Measurements from ENCODE around the gene NFILZ. TPM values are rescaled to one million over a fixed set of nuclear protein-coding genes. Genes with fewer than 3 reads are reported as not detected.

The NFILZ gene
- polyA plus RNA-seq, 1 experiment, result not detected

DNA sequence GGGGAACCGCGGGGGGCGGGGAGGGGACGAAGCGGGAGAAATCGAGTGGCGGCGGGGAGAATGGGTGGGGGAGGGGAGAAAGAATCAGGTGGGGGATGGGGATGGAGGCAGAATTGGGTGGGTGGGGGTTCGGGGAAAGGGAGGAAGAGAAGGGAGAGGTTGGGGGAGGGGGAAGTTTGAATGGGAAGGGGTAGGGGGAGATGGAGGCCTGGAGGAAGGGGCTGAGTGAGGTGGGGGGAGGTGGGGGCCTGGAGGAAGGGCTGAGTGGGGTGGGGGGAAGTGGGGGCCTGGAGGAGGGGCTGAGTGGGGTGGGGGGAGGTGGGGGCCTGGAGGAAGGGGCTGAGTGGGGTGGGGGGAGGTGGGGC is 19.5 kb upstream of the NFILZ start:
- no peak overlapping the region for H3K27ac ChIP-seq (ENCODE audit: low read depth, low read length)
- peak overlapping the region; percentile 87; the same call in 1 of the 2 replicates for H3K4me3 ChIP-seq (ENCODE audit: low read depth, low read length)
- H3K9me3 ChIP-seq (ENCODE audit: control insufficient read depth, insufficient read depth, low read length), result no peaks in the 10 kb centered on the region; the same call in 1 of the 2 replicates
- TF ChIP-seq, protein P1, sequence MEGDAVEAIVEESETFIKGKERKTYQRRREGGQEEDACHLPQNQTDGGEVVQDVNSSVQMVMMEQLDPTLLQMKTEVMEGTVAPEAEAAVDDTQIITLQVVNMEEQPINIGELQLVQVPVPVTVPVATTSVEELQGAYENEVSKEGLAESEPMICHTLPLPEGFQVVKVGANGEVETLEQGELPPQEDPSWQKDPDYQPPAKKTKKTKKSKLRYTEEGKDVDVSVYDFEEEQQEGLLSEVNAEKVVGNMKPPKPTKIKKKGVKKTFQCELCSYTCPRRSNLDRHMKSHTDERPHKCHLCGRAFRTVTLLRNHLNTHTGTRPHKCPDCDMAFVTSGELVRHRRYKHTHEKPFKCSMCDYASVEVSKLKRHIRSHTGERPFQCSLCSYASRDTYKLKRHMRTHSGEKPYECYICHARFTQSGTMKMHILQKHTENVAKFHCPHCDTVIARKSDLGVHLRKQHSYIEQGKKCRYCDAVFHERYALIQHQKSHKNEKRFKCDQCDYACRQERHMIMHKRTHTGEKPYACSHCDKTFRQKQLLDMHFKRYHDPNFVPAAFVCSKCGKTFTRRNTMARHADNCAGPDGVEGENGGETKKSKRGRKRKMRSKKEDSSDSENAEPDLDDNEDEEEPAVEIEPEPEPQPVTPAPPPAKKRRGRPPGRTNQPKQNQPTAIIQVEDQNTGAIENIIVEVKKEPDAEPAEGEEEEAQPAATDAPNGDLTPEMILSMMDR (IDR thresholded peaks at IDR 0.05; ENCODE audit: low read depth, low read length), result no peak
- CTCF ChIA-PET, result no interaction called here
- POLR2A ChIA-PET, result no interaction called here
- DNase-seq (ENCODE audit: low read depth, low spot score), result no peak
- H3K27me3 ChIP-seq (ENCODE audit: control insufficient read depth, insufficient read depth, low read length), result no peaks in the 10 kb centered on the region

DNA sequence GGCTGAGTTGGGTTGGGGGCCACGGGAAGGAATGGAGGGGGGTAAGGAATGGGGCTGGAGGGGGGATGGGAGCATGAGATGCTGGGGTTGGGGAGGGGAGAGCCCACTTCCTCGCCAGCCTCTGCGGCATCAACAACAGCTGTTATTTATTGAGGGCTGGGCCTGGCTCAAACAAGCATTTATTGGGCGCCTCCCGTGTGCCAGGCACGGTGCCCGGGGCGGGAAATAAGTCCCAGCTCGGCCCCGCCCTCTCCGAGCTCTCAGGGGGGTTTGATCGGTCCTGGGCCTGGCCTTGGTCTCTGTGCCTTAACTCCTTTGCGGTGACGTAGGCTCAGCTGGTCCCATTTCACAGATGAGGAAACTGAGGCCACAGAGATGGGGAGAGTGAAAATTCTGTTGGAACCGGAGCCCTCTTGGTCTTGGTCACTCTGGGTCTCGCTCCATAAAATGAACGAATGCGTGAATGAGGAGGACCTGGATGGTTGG is 19.0 kb upstream of the NFILZ start:
- TF ChIP-seq, protein P1 (IDR thresholded peaks at IDR 0.05; ENCODE audit: low read depth, low read length), result no peak
- ChIA-PET CTCF (interaction anchor here (0.8 kb wide), 1 partner anchor 31 kb away, joined by 6 read pairs; no protein-coding TSS in a partner anchor), POLR2A (interaction anchor here (1.2 kb wide), 1 partner anchor 98 kb away, joined by 4 read pairs; the partner anchor contains the start of gene ZNF414)
- no peak for DNase-seq (ENCODE audit: low read depth, low spot score)
- H3K27me3 ChIP-seq (ENCODE audit: control insufficient read depth, insufficient read depth, low read length), result no peaks in the 10 kb centered on the region
- no peak overlapping the region for H3K27ac ChIP-seq (ENCODE audit: low read depth, low read length)
- no peaks in the 10 kb centered on the region; the same call in 1 of the 2 replicates for H3K9me3 ChIP-seq (ENCODE audit: control insufficient read depth, insufficient read depth, low read length)
- H3K4me3 ChIP-seq (ENCODE audit: low read depth, low read length), result no peak overlapping the region

DNA sequence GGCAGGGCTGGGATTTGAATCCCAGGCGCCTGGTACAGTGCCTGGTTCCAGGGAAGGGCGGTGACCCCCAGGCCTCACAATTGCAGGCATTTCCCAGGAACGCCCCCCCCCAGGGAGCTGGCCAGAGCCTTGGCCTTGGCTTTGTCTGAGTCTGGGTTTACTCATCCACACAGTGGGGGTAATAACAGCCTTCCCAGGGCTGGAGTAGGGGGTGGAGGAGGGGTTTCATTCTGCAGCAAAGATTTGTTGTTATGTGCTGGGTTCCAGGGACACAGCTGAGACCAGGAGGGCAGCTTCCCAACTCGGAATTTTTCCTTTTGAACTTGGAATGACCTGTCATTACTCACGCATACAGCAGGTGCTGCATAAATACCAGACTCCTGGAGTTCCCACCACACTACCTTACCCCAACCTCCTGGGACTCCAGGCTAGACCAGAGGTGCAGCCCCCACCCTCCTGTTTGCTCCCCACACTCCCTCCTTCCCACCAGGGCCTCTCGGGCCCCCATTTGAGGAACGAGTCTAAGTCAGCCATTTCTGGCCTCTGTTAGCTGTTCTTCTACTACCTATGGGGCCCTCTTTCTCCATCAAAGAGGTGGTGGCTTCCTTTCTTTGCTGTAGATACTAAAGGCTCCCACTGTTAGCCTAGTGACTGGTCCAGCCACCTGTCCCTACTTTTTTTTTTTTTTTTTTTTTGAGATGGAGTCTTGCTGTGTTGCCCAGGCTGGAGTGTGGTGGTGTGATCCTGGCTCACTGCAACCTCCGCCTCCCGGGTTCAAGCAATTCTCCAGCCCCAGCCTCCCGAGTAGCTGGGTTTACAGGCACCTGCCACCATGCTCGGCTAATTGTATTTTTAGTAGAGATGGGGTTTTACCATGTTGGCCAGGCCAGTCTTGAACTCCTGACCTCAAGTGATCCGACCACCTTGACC is 18.3 kb upstream of the NFILZ start:
- no peak for DNase-seq (ENCODE audit: low read depth, low spot score)
- H3K4me3 ChIP-seq (ENCODE audit: low read depth, low read length), result no peak overlapping the region
- POLR2A ChIA-PET, result interaction anchor here (1.2 kb wide), 1 partner anchor 98 kb away, joined by 4 read pairs; the partner anchor contains the start of gene ZNF414
- TF ChIP-seq, protein P1 (IDR thresholded peaks at IDR 0.05; ENCODE audit: low read depth, low read length), result no peak
- no peak overlapping the region for H3K27ac ChIP-seq (ENCODE audit: low read depth, low read length)
- H3K27me3 ChIP-seq (ENCODE audit: control insufficient read depth, insufficient read depth, low read length), result no peaks in the 10 kb centered on the region
- CTCF ChIA-PET, result interaction anchor here (0.8 kb wide), 1 partner anchor 31 kb away, joined by 6 read pairs; no protein-coding TSS in a partner anchor
- H3K9me3 ChIP-seq (ENCODE audit: control insufficient read depth, insufficient read depth, low read length), result no peaks in the 10 kb centered on the region; the same call in 1 of the 2 replicates

DNA sequence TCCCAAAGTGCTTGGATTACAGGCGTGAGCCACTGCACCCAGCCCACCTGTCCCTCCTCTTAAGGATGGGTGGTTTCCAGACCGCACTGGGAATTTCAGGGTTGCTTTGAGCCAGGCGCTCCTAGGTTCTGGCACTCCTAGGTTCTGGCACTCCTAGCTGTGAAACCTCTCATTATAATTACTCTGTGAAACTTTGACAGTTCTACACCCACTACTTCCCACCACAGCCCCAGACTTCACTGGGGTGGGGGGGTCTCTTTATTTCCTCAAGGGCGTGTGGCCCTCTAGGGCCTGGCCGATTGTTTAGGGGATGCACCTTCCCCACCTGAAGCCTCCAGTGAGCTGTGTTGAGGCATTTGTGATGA is 17.6 kb upstream of the NFILZ start:
- CTCF ChIA-PET, result interaction anchor here (0.6 to 1.3 kb wide), 2 partner anchors 31 to 42 kb away, joined by 5 to 6 read pairs; no protein-coding TSS in a partner anchor
- DNase-seq (ENCODE audit: low read depth, low spot score), result no peak

More for the DNA sequence above, 17.6 kb upstream of the NFILZ start:
- no peak overlapping the region for H3K27ac ChIP-seq (ENCODE audit: low read depth, low read length)
- POLR2A ChIA-PET, result interaction anchor here (1.2 kb wide), 1 partner anchor 99 kb away, joined by 4 read pairs; the partner anchor contains the start of gene ZNF414
- H3K9me3 ChIP-seq (ENCODE audit: control insufficient read depth, insufficient read depth, low read length), result no peaks in the 10 kb centered on the region; the same call in 1 of the 2 replicates
- H3K4me3 ChIP-seq (ENCODE audit: low read depth, low read length), result no peak overlapping the region
- H3K27me3 ChIP-seq (ENCODE audit: control insufficient read depth, insufficient read depth, low read length), result no peaks in the 10 kb centered on the region
- TF ChIP-seq, protein P1 (IDR thresholded peaks at IDR 0.05; ENCODE audit: low read depth, low read length), result no peak

Data from AG04450 (cell line).